ENCODE measurements around the gene NR3C2. TPM values are rescaled to one million over a fixed set of nuclear protein-coding genes. Genes with fewer than 3 reads are reported as not detected.
A peak's percentile ranks its signal among the peaks of the same experiment; 100 is the strongest.

The NR3C2 gene
- 42.3 TPM for total RNA-seq

DNA sequence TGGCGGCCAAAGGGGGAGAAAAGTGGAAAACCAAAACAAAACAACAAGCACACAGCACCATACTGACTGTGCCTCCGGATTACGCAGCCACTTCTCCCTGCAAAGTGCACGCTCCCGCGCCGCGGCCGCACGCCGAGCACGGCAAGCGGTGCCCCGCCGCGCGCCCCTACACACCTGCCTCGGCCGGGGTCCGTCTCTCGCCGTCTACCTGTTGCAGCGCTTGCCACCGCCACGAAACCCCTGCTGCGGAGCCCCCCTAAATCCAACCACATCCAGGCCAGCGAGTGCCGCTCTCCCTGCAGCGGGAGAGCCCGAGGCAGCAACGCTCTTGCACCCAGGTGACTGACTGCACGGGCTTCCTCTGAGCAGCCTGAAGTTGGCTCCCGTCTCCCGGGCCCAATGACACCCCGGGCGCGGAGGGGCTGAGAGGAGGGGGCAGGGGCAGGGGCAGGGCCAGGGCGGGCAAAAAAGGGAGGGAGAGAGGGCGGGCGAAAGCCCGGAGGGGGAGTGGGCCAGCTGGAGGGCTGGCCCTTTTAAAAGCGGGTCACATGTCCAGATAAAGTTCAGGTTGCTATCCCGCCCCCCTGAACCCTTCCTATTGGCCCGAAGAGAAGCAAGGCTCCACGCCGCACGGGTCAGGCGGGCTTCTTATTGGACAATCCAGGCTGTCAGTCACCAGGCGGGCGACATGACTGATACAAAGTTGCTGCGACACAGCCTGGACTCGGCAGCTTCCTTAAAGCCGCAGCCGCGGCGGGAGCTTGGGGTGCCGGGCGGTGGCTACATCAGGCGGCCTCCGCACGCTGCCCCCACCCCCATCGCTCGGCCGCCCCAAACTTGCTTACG, at the start of gene NR3C2:
NR3C2 (minus strand) TSS at position 429 of the 846 bp plus-strand sequence.
- Histone ChIP-seq H3K9me3 (no peaks in the 10 kb centered on the region), H3K4me3 (peak within 1 kb of the TSS; percentile 92 to 99), H3K4me1 (peaks cover 0 to 14% of the 10 kb centered on the region in 2 donors), H3K36me3 (no peaks in the 10 kb centered on the region), H3K27me3 (no peaks in the 10 kb centered on the region), H3K27ac (peak within 1 kb of the TSS; percentile 95 to 96)
- intact Hi-C loops (cut with DNase I): loop anchor here (5.0 to 10.0 kb wide), 7 partner anchors 225 to 1793 kb away; partner anchors contain the start of gene PRMT9
- TF ChIP-seq, protein P1, sequence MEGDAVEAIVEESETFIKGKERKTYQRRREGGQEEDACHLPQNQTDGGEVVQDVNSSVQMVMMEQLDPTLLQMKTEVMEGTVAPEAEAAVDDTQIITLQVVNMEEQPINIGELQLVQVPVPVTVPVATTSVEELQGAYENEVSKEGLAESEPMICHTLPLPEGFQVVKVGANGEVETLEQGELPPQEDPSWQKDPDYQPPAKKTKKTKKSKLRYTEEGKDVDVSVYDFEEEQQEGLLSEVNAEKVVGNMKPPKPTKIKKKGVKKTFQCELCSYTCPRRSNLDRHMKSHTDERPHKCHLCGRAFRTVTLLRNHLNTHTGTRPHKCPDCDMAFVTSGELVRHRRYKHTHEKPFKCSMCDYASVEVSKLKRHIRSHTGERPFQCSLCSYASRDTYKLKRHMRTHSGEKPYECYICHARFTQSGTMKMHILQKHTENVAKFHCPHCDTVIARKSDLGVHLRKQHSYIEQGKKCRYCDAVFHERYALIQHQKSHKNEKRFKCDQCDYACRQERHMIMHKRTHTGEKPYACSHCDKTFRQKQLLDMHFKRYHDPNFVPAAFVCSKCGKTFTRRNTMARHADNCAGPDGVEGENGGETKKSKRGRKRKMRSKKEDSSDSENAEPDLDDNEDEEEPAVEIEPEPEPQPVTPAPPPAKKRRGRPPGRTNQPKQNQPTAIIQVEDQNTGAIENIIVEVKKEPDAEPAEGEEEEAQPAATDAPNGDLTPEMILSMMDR (IDR thresholded peaks at IDR 0.05): no peak
- peak; percentile 98 to 100 for DNase-seq (ENCODE audit: low spot score in 2 of 2)

DNA sequence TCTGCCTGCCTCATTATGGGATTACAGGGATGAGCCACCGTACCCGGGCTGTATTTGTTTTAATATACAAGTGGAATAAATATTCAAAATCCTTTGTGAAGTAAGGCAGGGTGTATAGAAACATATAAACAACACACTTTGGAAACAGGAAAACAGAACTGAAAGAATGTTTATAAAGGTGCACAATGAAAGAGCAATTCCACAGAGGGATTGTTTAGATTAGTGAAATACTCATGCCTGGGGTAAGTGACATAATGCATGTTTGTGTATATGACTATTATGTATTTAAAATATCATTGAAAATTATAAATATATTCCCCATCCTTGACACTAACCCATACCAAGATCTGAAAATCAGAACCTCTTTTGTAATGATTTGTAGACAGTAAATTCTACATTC, 45.0 kb upstream of the NR3C2 start:
- Histone ChIP-seq H3K27ac (no peak overlapping the region), H3K36me3 (no peaks in the 10 kb centered on the region), H3K27me3 (no peaks in the 10 kb centered on the region), H3K9me3 (peaks cover 3 to 9% of the 10 kb centered on the region in 2 donors), H3K4me1 (no peaks in the 10 kb centered on the region), H3K4me3 (no peak overlapping the region)
- no peak for DNase-seq (ENCODE audit: low spot score in 2 of 2)
- TF ChIP-seq, protein P1 (IDR thresholded peaks at IDR 0.05): no peak
- intact Hi-C loops (cut with DNase I): no loop called here

DNA sequence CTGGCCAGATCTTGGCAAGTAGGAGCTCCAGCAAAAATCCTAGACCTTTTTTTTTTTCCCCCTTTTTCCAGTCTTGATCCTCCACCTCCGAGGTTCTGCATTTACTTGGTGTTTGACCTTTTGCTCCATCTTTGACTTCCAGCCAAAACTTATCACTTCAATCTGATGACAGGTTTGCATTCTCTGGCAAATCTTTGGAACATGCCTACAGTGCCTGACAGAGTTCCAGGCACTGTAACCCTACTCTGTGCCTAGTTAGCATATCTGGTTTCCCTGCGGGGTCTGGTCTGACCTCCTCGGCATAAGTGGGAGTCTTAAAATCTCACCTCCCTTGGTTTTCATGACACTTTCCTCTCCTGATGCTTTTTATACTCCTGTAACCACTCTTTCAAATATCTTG, 39.4 kb upstream of the NR3C2 start:
- TF ChIP-seq, protein P1 (IDR thresholded peaks at IDR 0.05): no peak
- H3K4me1 ChIP-seq: no peaks in the 10 kb centered on the region
- H3K36me3 ChIP-seq: no peaks in the 10 kb centered on the region
- DNase-seq (ENCODE audit: low spot score in 2 of 2): no peak
- intact Hi-C loops (cut with DNase I): no loop called here
- no peak overlapping the region for H3K27ac ChIP-seq
- no peaks in the 10 kb centered on the region for H3K27me3 ChIP-seq
- H3K9me3 ChIP-seq: peaks cover 3 to 9% of the 10 kb centered on the region in 2 donors
- no peak overlapping the region for H3K4me3 ChIP-seq

DNA sequence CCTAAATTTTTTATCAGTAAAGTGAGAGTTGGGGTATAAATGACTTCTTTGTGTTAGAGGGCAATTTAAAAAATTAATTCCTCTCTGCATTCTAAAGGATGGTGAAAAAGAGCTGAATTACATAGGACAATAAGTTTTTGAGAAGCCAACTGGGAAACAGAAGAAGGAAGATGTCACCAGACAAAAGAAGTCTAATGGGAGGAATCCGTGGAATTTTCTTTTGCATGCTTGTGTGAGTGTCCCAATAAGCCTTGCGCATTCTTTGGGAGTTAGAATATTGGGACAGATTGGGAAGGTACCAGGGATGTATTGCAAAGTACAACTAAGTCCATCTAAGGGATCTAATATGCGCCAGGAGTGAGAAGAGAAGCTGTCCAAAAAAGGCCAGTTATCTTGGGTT, 35.1 kb upstream of the NR3C2 start:
- Histone ChIP-seq H3K4me3 (no peak overlapping the region), H3K4me1 (no peaks in the 10 kb centered on the region), H3K9me3 (peaks cover 0 to 11% of the 10 kb centered on the region in 2 donors), H3K36me3 (no peaks in the 10 kb centered on the region), H3K27me3 (no peaks in the 10 kb centered on the region), H3K27ac (no peak overlapping the region)
- intact Hi-C loops (cut with DNase I): no loop called here
- TF ChIP-seq, protein P1 (IDR thresholded peaks at IDR 0.05): no peak
- no peak for DNase-seq (ENCODE audit: low spot score in 2 of 2)

DNA sequence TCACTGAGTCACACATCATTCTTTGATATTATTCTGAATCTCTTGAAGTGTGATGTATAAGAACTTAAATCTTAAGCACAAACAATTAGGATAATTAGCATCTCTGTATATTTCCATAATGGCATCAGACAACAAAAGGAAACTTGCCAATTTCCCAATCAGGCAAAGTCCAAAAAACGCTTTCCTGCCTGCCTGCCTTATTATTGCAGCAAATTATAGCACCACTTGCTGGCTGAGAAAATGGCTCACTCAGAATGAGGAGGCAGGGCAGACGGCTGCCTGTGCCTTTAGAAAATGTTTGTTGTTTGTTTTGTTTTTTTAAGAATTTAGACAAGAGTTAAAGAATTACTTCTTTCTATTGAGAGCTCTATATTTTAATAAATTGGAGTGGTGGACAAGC, 27.7 kb upstream of the NR3C2 start:
- H3K27ac ChIP-seq: no peak overlapping the region
- intact Hi-C loops (cut with DNase I): no loop called here
- no peaks in the 10 kb centered on the region for H3K4me1 ChIP-seq
- H3K9me3 ChIP-seq: peaks cover 0 to 3% of the 10 kb centered on the region in 2 donors
- H3K4me3 ChIP-seq: no peak overlapping the region
- no peaks in the 10 kb centered on the region for H3K27me3 ChIP-seq
- DNase-seq (ENCODE audit: low spot score in 2 of 2): no peak
- no peaks in the 10 kb centered on the region for H3K36me3 ChIP-seq
- TF ChIP-seq, protein P1 (IDR thresholded peaks at IDR 0.05): no peak

Data from ascending aorta (tissue), 2 donors.